Chondrocyte (in vitro differentiated cells): ENCODE measurements around the gene DBH. TPM values are rescaled to one million over a fixed set of nuclear protein-coding genes. Genes with fewer than 3 reads are reported as not detected.
A peak's percentile ranks its signal among the peaks of the same experiment; 100 is the strongest.

Experiments
- DNase-seq: peaks from one replicate; pipeline ENCODE4 v3.0.0; 2021; ENCODE audit warnings: mixed read lengths, low spot score
- H3K27ac Mint-ChIP-seq: one replicate; pipeline ENCODE4 v1.8.0; 2021; ENCODE audit warnings: mild to moderate bottlenecking, moderate library complexity, mixed read lengths; ENCODE audit not compliant: unreplicated experiment
- H3K27me3 Mint-ChIP-seq: 2 replicates; pipeline ENCODE4 v1.8.0; 2021; ENCODE audit warnings: low read depth, mixed read lengths
- H3K36me3 Mint-ChIP-seq: 2 replicates; pipeline ENCODE4 v1.8.0; 2021; ENCODE audit warnings: low read depth, mixed read lengths
- H3K4me1 Mint-ChIP-seq: 2 replicates; pipeline ENCODE4 v1.8.0; 2021; ENCODE audit warnings: low read depth, mild to moderate bottlenecking, mixed read lengths
- H3K4me3 Mint-ChIP-seq: one replicate; pipeline ENCODE4 v1.8.0; 2021; ENCODE audit warnings: mild to moderate bottlenecking, moderate library complexity, mixed read lengths; ENCODE audit not compliant: unreplicated experiment
- H3K9me3 Mint-ChIP-seq: 2 replicates; pipeline ENCODE4 v1.8.0; 2021; ENCODE audit warnings: low read depth, mixed read lengths
- CTCF ChIP-seq: fragments of 200-600 bp; sonication (generic); IDR thresholded peaks from 2 replicates; pipeline ENCODE4 v1.5.0; 2021; ENCODE audit warnings: antibody characterized with exemption, mild to moderate bottlenecking, moderate library complexity
- total RNA-seq: library from RNA; stranded (reverse); gene quantifications from 3 replicates; pipeline ENCODE4 v1.2.1, GENCODE V29; 2021

Gene DBH
- total RNA-seq, 1 donor from 2014 or later = not detected

GRCh38 chr9:133656211-133657119 is 20.3 kb downstream of the DBH start:
- H3K9me3 Mint-ChIP-seq = no peaks in the 10 kb centered on the region
- DNase-seq = no peak
- TF ChIP-seq CTCF = no peak
- no peak overlapping the region for H3K27ac Mint-ChIP-seq
- H3K4me3 Mint-ChIP-seq = no peak overlapping the region
- H3K36me3 Mint-ChIP-seq = no peaks in the 10 kb centered on the region
- H3K27me3 Mint-ChIP-seq = peaks cover 42% of the 10 kb centered on the region
- peaks cover 18% of the 10 kb centered on the region for H3K4me1 Mint-ChIP-seq

DNA sequence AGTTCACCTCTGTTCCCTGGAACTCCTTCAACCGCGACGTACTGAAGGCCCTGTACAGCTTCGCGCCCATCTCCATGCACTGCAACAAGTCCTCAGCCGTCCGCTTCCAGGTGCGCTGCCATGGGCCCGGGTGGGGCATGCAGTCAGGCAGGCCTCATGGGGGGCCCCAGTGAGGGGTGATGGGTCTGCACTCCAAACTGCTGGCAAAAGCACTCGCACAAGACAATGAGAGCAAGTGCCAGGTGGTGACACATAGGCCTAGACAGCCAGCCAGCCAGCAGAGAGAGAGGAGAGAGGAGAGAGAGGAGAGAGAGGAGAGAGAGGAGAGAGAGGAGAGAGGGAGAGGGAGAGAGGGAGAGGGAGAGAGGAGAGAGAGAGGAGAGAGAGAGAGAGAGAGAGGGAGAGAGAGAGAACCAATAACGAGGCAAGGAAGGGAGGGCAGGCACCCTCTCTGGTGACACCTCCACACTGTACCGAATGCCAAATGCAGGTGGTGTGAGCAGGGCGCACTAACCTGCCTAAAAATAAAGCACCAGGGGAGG is 21.0 kb downstream of the DBH start:
- H3K4me3 Mint-ChIP-seq = no peak overlapping the region
- no peaks in the 10 kb centered on the region for H3K36me3 Mint-ChIP-seq
- peaks cover 18% of the 10 kb centered on the region for H3K4me1 Mint-ChIP-seq
- H3K27ac Mint-ChIP-seq = no peak overlapping the region
- H3K9me3 Mint-ChIP-seq = no peaks in the 10 kb centered on the region
- H3K27me3 Mint-ChIP-seq = peaks cover 40% of the 10 kb centered on the region
- no peak for DNase-seq
- TF ChIP-seq CTCF = no peak

GRCh38 chr9:133658442-133659431 is 22.6 kb downstream of the DBH start:
- no peaks in the 10 kb centered on the region for H3K9me3 Mint-ChIP-seq
- TF ChIP-seq CTCF = no peak
- H3K27me3 Mint-ChIP-seq = peaks cover 42% of the 10 kb centered on the region
- peak overlapping the region; percentile 45 for H3K4me3 Mint-ChIP-seq
- peaks cover 18% of the 10 kb centered on the region for H3K4me1 Mint-ChIP-seq
- no peaks in the 10 kb centered on the region for H3K36me3 Mint-ChIP-seq
- DNase-seq = no peak
- no peak overlapping the region for H3K27ac Mint-ChIP-seq

- no peak for TF ChIP-seq CTCF
- DNase-seq = no peak
- Mint-ChIP-seq H3K4me3 (no peak overlapping the region), H3K36me3 (no peaks in the 10 kb centered on the region), H3K27ac (no peak overlapping the region), H3K4me1 (peaks cover 18% of the 10 kb centered on the region), H3K27me3 (peaks cover 43% of the 10 kb centered on the region), H3K9me3 (no peaks in the 10 kb centered on the region)
Observed at GRCh38 chr9:133659516-133659915, 23.4 kb downstream of the DBH start.
